Natural killer cell (primary cell): ENCODE results near the gene MDGA2. TPM values are rescaled to one million over a fixed set of nuclear protein-coding genes. Genes with fewer than 3 reads are reported as not detected.

ENCODE experiments used
- ATAC-seq, 3 donors: fragments of 150-1000 bp in 2 of 3; fragments of 200-7000 bp in 1 of 3; cut with Tn5 transposase; 1 replicate in 1 of 3; 2 replicates in 2 of 3; pipeline ENCODE4 v1.10.0; 2021; ENCODE audit warnings: mild to moderate bottlenecking in 2 of 3, moderate library complexity in 2 of 3
- DNase-seq, 2 donors: peaks; one replicate each; pipeline versions ENCODE4 v3.0.0 to v3.0.0-alpha.2; 2013 to 2021; ENCODE audit warnings: mixed read lengths in 1 of 2
- H3K27ac ChIP-seq: one replicate; pipeline ENCODE4 v1.5.1; 2013; ENCODE audit warnings: mild to moderate bottlenecking, low read length
- H3K27me3 ChIP-seq: one replicate; pipeline ENCODE4 v1.6.1; 2013; ENCODE audit warnings: low read length; ENCODE audit not compliant: control insufficient read depth, insufficient read depth
- H3K36me3 ChIP-seq: one replicate; pipeline ENCODE4 v1.6.1; 2013; ENCODE audit warnings: low read length; ENCODE audit not compliant: control insufficient read depth, insufficient read depth
- H3K4me1 ChIP-seq: one replicate; pipeline ENCODE4 v1.6.1; 2013; ENCODE audit warnings: low read length; ENCODE audit not compliant: control insufficient read depth, insufficient read depth
- H3K4me3 ChIP-seq: one replicate; pipeline ENCODE4 v1.5.1; 2013; ENCODE audit warnings: low read length
- H3K9me3 ChIP-seq: one replicate; pipeline ENCODE4 v1.6.1; 2013; ENCODE audit warnings: low read length; ENCODE audit not compliant: control insufficient read depth, insufficient read depth
- H3K27ac Mint-ChIP-seq, 2 donors: one replicate each; pipeline ENCODE4 v1.8.0; 2022; ENCODE audit warnings: mild to moderate bottlenecking in 2 of 2, mixed read lengths in 2 of 2, moderate library complexity in 1 of 2
- H3K27me3 Mint-ChIP-seq, 2 donors: one replicate each; pipeline ENCODE4 v1.8.0; 2022; ENCODE audit warnings: low read depth in 2 of 2, mixed read lengths in 2 of 2
- H3K36me3 Mint-ChIP-seq: one replicate; pipeline ENCODE4 v1.8.0; 2022; ENCODE audit warnings: mixed read lengths
- H3K4me1 Mint-ChIP-seq, 2 donors: one replicate each; pipeline ENCODE4 v1.8.0; 2022; ENCODE audit warnings: mixed read lengths in 2 of 2
- H3K4me3 Mint-ChIP-seq: one replicate; pipeline ENCODE4 v1.8.0; 2022; ENCODE audit warnings: mild to moderate bottlenecking, moderate library complexity, mixed read lengths
- H3K9me3 Mint-ChIP-seq, 2 donors: one replicate each; pipeline ENCODE4 v1.8.0; 2022; ENCODE audit warnings: mixed read lengths in 2 of 2
- WGBS: methylation state at CpG from one replicate; pipeline ENCODE4 v1.1.7; 2013; ENCODE audit warnings: missing lambda C conversion rate; ENCODE audit not compliant: insufficient coverage; 5-methylcytosine and 5-hydroxymethylcytosine counted together
- intact Hi-C: fragments of 100-400 bp; cut with micrococcal nuclease; formaldehyde crosslinking; loops from one replicate; pipeline ENCODE4 v1.14.2; 2022
- total RNA-seq, 4 donors: library from RNA; stranded (reverse); fragments of 120-200 nt in 1 of 4; gene quantifications; one replicate each; pipeline versions ENCODE4 v1.2.3 to v1.2.4, GENCODE V29; 2013 to 2022
- TF ChIP-seq, protein P1 (sequence below): fragments of 200-600 bp; IDR thresholded peaks from one replicate; pipeline ENCODE4 v1.8.0; 2022; ENCODE audit warnings: antibody characterized with exemption

The MDGA2 gene
- total RNA-seq, 3 donors from 2014 or later (not counting 1 experiment from before 2014, with no cell fraction given): not detected

DNA sequence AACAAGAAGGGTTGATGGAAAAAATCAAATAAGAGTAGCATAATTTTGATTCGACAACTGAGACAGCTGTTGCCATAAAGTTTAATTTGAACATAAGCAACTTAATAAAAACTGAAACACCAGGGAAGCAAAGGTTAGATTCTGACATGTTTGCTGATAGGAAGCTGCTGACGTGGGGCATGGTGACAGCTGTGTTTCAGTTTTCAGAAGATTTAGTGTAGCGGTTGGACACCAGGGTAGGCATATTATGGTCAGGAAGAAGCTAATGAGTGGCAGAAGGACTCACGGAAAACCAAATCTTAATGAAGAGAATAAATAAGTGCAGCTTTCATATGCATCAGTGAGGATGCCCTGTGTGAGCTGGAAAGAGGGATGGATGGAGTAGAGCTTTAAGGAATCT, 687.1 kb downstream of the MDGA2 start:
- Histone ChIP-seq H3K9me3 (no peaks in the 10 kb centered on the region), H3K4me3 (no peak overlapping the region), H3K36me3 (no peaks in the 10 kb centered on the region), H3K27ac (no peak overlapping the region), H3K27me3 (no peaks in the 10 kb centered on the region), H3K4me1 (no peaks in the 10 kb centered on the region)
- Mint-ChIP-seq H3K9me3 (peaks cover 6 to 10% of the 10 kb centered on the region in 2 donors), H3K4me1 (no peaks in the 10 kb centered on the region), H3K27me3 (no peaks in the 10 kb centered on the region), H3K36me3 (no peaks in the 10 kb centered on the region), H3K4me3 (no peak overlapping the region), H3K27ac (no peak overlapping the region)
- no peak for DNase-seq
- intact Hi-C loops: no loop called here
- WGBS: 93% methylated on average over 4 of the region's 4 CpGs
- no peak for ATAC-seq
- TF ChIP-seq, protein P1, sequence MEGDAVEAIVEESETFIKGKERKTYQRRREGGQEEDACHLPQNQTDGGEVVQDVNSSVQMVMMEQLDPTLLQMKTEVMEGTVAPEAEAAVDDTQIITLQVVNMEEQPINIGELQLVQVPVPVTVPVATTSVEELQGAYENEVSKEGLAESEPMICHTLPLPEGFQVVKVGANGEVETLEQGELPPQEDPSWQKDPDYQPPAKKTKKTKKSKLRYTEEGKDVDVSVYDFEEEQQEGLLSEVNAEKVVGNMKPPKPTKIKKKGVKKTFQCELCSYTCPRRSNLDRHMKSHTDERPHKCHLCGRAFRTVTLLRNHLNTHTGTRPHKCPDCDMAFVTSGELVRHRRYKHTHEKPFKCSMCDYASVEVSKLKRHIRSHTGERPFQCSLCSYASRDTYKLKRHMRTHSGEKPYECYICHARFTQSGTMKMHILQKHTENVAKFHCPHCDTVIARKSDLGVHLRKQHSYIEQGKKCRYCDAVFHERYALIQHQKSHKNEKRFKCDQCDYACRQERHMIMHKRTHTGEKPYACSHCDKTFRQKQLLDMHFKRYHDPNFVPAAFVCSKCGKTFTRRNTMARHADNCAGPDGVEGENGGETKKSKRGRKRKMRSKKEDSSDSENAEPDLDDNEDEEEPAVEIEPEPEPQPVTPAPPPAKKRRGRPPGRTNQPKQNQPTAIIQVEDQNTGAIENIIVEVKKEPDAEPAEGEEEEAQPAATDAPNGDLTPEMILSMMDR: no peak

DNA sequence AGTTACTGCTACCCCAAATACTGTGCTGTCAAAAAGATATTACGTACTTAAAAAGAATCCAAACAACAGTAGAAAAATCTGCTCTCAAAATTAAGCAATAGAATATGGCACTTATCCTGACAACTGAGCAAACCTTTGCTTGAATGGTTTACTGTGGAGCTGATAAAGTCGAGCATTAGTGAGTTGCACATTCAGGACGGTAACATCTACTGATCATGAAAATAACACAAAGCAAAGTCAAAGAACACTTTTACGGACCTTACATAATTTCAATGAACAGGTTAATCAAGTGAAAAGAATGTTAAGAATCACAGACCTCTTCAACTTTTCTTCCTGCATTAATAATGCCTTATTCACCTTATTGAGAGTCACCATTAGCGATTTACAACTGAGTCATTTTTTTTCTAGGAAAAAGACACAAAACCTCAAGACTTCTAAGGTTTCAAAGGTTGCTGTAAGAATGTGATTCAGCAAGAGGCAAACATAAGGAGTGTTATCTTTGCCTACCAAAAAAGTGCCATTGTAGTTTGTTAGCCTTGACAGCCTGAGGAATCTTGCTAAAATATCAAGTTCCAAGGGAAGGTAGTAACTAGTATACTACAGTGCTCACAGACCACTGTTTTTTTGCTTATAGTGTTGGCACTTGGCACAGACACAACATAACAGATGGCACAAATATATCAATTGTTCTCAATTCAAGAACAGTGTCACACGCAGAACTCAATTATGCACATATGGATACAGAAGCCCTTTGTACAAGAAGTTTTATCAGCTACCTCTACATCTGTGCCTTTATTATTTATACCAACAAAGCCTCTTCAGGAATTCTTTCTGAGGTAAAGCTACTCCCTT, 689.6 kb downstream of the MDGA2 start:
- 75% methylated on average over 4 of the region's 6 CpGs for WGBS
- Mint-ChIP-seq H3K27ac (no peak overlapping the region), H3K36me3 (no peaks in the 10 kb centered on the region), H3K4me3 (no peak overlapping the region), H3K4me1 (no peaks in the 10 kb centered on the region), H3K27me3 (no peaks in the 10 kb centered on the region), H3K9me3 (peaks cover 9 to 12% of the 10 kb centered on the region in 2 donors)
- Histone ChIP-seq H3K27me3 (no peaks in the 10 kb centered on the region), H3K4me3 (no peak overlapping the region), H3K27ac (no peak overlapping the region), H3K36me3 (no peaks in the 10 kb centered on the region), H3K4me1 (no peaks in the 10 kb centered on the region), H3K9me3 (no peaks in the 10 kb centered on the region)
- DNase-seq (no peak), ATAC-seq (no peak)
- TF ChIP-seq, protein P1: no peak
- intact Hi-C loops: no loop called here

DNA sequence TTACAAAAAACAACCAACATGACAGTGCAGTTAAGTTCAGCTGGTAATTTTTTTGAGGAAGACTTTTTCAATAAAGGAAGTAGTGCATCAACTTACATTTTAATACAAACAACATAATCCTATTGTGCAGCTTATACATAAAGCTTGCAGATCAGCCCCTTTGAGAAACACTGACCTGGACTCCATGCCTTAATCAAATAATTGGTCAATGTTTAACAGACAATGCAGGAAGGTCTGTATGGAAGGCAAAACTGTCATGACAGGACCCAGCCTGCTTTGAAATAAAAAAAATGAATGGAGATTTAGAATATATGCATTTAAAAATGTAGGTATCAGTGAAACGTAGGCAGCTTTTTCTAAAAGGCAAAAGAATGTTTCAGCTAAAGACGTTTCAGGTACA, 702.1 kb downstream of the MDGA2 start:
- no peaks in the 10 kb centered on the region for H3K27me3 ChIP-seq
- H3K27ac ChIP-seq: no peak overlapping the region
- DNase-seq: no peak
- 57% methylated on average over 1 of the region's 2 CpGs for WGBS
- H3K36me3 ChIP-seq: no peaks in the 10 kb centered on the region
- Mint-ChIP-seq H3K36me3 (peaks cover 10% of the 10 kb centered on the region), H3K27ac (no peak overlapping the region), H3K27me3 (no peaks in the 10 kb centered on the region), H3K9me3 (peaks cover 6 to 22% of the 10 kb centered on the region in 2 donors), H3K4me1 (no peaks in the 10 kb centered on the region), H3K4me3 (no peak overlapping the region)
- ATAC-seq: no peak
- intact Hi-C loops: no loop called here
- H3K9me3 ChIP-seq: no peaks in the 10 kb centered on the region
- H3K4me3 ChIP-seq: no peak overlapping the region
- TF ChIP-seq, protein P1: no peak
- H3K4me1 ChIP-seq: no peaks in the 10 kb centered on the region

DNA sequence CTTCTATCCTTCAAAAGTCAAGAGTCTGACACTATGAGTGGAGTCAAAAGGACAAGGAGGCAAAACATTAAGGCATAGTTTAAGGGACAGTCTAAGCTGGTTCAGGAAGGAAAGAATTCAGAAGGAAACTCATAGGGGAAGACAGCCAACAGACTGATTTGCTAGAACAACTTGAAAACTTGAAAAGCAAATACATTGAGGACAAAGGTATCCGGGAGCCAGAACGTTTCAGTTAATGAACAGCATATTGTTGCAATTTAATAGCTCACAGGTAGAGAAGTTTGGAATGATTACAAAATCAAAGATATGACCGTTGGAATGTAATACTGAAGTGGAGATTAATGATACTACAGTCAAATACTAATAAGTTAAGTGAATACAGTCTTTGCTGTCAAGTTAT, 711.0 kb downstream of the MDGA2 start:
- no peak overlapping the region for H3K4me3 ChIP-seq
- DNase-seq: no peak
- WGBS: 89% methylated on average over 2 of the region's 3 CpGs
- H3K9me3 ChIP-seq: peaks cover 4% of the 10 kb centered on the region
- ATAC-seq: no peak
- H3K4me1 ChIP-seq: no peaks in the 10 kb centered on the region
- H3K27me3 Mint-ChIP-seq: no peaks in the 10 kb centered on the region
- TF ChIP-seq, protein P1: no peak
- H3K36me3 ChIP-seq: no peaks in the 10 kb centered on the region
- H3K4me1 Mint-ChIP-seq: no peaks in the 10 kb centered on the region
- no peaks in the 10 kb centered on the region for H3K36me3 Mint-ChIP-seq
- H3K4me3 Mint-ChIP-seq: no peak overlapping the region
- peaks cover 15 to 19% of the 10 kb centered on the region in 2 donors for H3K9me3 Mint-ChIP-seq
- H3K27ac ChIP-seq: no peak overlapping the region
- H3K27ac Mint-ChIP-seq: no peak overlapping the region
- H3K27me3 ChIP-seq: no peaks in the 10 kb centered on the region
- intact Hi-C loops: no loop called here
